ENCODE data around the gene SEMA7A.

- TF ChIP-seq CTCF (IDR thresholded peaks at IDR 0.05; ENCODE audit: low read length) (no peak), EZH2phosphoT487 (IDR thresholded peaks at IDR 0.05; ENCODE audit: low read length) (no peak)
These were observed 24.5 kb downstream of the SEMA7A start for GRCh38 chr15:74409225-74409624.
